ENCODE measurements around the gene ENO2. TPM values are rescaled to one million over a fixed set of nuclear protein-coding genes. Genes with fewer than 3 reads are reported as not detected.
"Not testable (repeated sequence)": the region's sequence is repeated elsewhere in the genome, so short reads cannot be mapped to it uniquely, and the experiment has no call there.

ENO2 gene
- total RNA-seq, 1 donor from 2014 or later = 2.9 TPM

GRCh38 chr12:6886206-6886999, 28.0 kb upstream of the ENO2 start:
- DNase-seq = not testable (repeated sequence)

- DNase-seq = no peak
Observed at GRCh38 chr12:6887460-6887859, 26.9 kb upstream of the ENO2 start.

- no peak for DNase-seq
Observed at GRCh38 chr12:6888360-6888759, 26.0 kb upstream of the ENO2 start.

- not testable (repeated sequence) for DNase-seq
Observed at GRCh38 chr12:6888794-6889193, 25.6 kb upstream of the ENO2 start.

GRCh38 chr12:6889775-6890573, 24.4 kb upstream of the ENO2 start:
- not testable (repeated sequence) for DNase-seq

GRCh38 chr12:6890789-6891645, 23.4 kb upstream of the ENO2 start:
- peak; percentile 99 for DNase-seq

GRCh38 chr12:6891646-6892001, 22.8 kb upstream of the ENO2 start:
- no peak for DNase-seq

- DNase-seq = not testable (repeated sequence)
Observed at GRCh38 chr12:6892683-6893082, 21.7 kb upstream of the ENO2 start.

- DNase-seq = no peak
Observed at GRCh38 chr12:6894321-6894720, 20.1 kb upstream of the ENO2 start.

- no peak for DNase-seq
Observed at GRCh38 chr12:6896846-6897435, 17.4 kb upstream of the ENO2 start.

- no peak for DNase-seq
Observed at GRCh38 chr12:6899427-6899826, 15.0 kb upstream of the ENO2 start.

GRCh38 chr12:6899837-6900519, 14.4 kb upstream of the ENO2 start:
- peak; percentile 88 for DNase-seq

- no peak for DNase-seq
Observed at GRCh38 chr12:6902448-6902847, 11.9 kb upstream of the ENO2 start.

GRCh38 chr12:6903722-6904121, 10.7 kb upstream of the ENO2 start:
- no peak for DNase-seq

GRCh38 chr12:6904280-6905276, 9.8 kb upstream of the ENO2 start, which contains the start of gene LRRC23:
TSS of gene LRRC23 (plus strand) at chr12:6904822. CDS start at chr12:6905634, 812 bp downstream.
- DNase-seq = peak; percentile 97

GRCh38 chr12:6905414-6906040, 8.9 kb upstream of the ENO2 start:
- no peak for DNase-seq

GRCh38 chr12:6908141-6908540, 6.2 kb upstream of the ENO2 start:
- not testable (repeated sequence) for DNase-seq

GRCh38 chr12:6909421-6910145, 4.8 kb upstream of the ENO2 start:
- DNase-seq = no peak
